Measurements from ENCODE around the gene CFAP57. TPM values are rescaled to one million over a fixed set of nuclear protein-coding genes. Genes with fewer than 3 reads are reported as not detected.

The CFAP57 gene
- total and polyA plus RNA-seq, 2 donors (not counting 1 experiment from before 2014, with no cell fraction given), result 0.07 to 0.44 TPM

DNA sequence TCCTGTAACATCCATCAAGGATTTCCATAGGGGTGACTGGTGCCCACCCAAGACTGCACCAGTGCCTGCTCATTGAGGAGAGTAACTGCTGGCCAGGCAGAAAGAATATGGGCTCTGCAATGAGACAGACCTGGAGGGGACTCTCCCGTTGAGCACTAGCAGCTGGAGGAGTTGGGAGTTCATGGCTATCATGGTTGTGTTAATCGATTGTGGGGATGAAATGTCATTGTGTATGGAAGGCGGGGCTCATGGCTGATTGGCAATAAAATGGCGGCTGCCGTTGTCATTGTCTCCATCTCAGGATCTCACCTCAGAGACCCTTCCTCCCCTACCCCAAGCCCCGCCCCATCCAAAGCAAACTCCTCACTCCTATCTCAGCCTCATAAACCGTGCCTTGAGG lies 101.6 kb downstream of the CFAP57 start:
- CTCF ChIA-PET, result no interaction called here

DNA sequence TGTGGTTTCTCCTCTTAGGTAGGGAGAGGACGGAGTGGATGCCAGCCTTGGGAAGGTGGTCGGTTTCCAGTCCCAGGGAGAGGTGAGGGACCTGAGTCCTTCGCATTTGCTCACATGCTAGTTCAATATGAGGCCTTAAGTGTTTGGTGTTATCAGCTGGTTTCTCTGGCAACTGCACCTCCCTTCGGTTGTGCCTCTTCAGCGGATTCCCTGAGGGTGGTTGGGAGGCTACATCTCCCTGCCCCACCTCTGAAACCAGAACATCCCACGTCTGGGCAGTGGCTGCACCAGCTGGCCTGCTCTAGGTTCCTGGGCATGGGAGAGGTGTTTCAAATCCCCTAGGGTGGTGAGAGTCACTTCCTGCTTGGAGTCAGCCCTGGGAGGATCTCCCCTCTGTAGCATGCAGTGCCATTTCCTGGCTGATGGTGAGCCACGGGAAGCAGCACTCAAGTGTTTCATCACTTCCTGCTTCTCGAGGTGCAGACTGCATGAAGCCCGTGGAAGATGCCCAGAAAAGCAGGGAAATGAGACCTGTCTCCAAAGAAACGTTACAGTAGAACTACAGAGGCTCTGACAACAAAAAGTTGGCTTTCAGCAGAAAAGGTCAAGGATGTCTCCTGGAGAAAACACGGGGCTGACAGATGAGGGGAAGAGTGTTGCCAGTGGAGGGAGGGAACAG lies 102.1 kb downstream of the CFAP57 start:
- DNase-seq (no peak), ATAC-seq (ENCODE audit: low read depth) (no peak)
- no peak overlapping the region for H3K27ac Mint-ChIP-seq
- Histone ChIP-seq H4K20me1 (ENCODE audit: control insufficient read depth, insufficient read depth, low read length, poor library complexity, severe bottlenecking) (no peaks in the 10 kb centered on the region), H3K36me3 (replicated peaks in 1 of 2; ENCODE audit: control extremely low read depth in 1 of 2, control insufficient read depth in 1 of 2, extremely low read depth in 1 of 2, insufficient read depth in 2 of 2, low read length in 1 of 2) (no peaks in the 10 kb centered on the region), H3K4me1 (ENCODE audit: control insufficient read depth in 2 of 2, insufficient read depth in 2 of 2, low read length in 2 of 2) (peaks cover 14 to 19% of the 10 kb centered on the region in 2 donors), H3K79me2 (ENCODE audit: control insufficient read depth, insufficient read depth, low read length) (no peaks in the 10 kb centered on the region), H3K4me3 (ENCODE audit: control extremely low read depth in 1 of 5, extremely low read depth in 1 of 5, insufficient read depth in 1 of 5, low read depth in 2 of 5, low read length in 4 of 5) (no peak overlapping the region), H3K4me2 (replicated peaks; ENCODE audit: low read depth, low read length, poor library complexity, severe bottlenecking) (peak overlapping the region; percentile 23), H3K9me3 (ENCODE audit: control extremely low read depth in 1 of 3, control insufficient read depth in 2 of 3, insufficient read depth in 1 of 3, low read length in 2 of 3) (peaks cover 0 to 4% (median 0%) of the 10 kb centered on the region in 3 donors), H3K9ac (ENCODE audit: low read length) (peak overlapping the region; percentile 5), H3K27ac (ENCODE audit: low read length in 2 of 2) (no peak overlapping the region), H2AFZ (ENCODE audit: insufficient read depth, low read depth, low read length, poor library complexity, severe bottlenecking) (peak overlapping the region; percentile 45), H3K27me3 (replicated peaks in 1 of 4; ENCODE audit: control extremely low read depth in 1 of 4, control insufficient read depth in 3 of 4, insufficient read depth in 4 of 4, low read length in 3 of 4) (peaks cover 0 to 13% (median 4%) of the 10 kb centered on the region in 4 experiments)
- intact Hi-C loops (cut with micrococcal nuclease), result no loop called here
- no peaks in the 10 kb centered on the region for H3K9me3 Mint-ChIP-seq (ENCODE audit: insufficient read depth)
- no peak for TF ChIP-seq EZH2 (IDR thresholded peaks at IDR 0.05; ENCODE audit: borderline replicate concordance, insufficient read depth, low read depth, low read length, poor library complexity, severe bottlenecking)
- TF ChIP-seq, protein P1, sequence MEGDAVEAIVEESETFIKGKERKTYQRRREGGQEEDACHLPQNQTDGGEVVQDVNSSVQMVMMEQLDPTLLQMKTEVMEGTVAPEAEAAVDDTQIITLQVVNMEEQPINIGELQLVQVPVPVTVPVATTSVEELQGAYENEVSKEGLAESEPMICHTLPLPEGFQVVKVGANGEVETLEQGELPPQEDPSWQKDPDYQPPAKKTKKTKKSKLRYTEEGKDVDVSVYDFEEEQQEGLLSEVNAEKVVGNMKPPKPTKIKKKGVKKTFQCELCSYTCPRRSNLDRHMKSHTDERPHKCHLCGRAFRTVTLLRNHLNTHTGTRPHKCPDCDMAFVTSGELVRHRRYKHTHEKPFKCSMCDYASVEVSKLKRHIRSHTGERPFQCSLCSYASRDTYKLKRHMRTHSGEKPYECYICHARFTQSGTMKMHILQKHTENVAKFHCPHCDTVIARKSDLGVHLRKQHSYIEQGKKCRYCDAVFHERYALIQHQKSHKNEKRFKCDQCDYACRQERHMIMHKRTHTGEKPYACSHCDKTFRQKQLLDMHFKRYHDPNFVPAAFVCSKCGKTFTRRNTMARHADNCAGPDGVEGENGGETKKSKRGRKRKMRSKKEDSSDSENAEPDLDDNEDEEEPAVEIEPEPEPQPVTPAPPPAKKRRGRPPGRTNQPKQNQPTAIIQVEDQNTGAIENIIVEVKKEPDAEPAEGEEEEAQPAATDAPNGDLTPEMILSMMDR (IDR thresholded peaks at IDR 0.05), result no peak
- ChIA-PET POLR2A (no interaction called here), CTCF (no interaction called here)
- no peak overlapping the region for H3K4me3 Mint-ChIP-seq
- WGBS (ENCODE audit: insufficient coverage), result 35% methylated on average over 8 of the region's 11 CpGs
- H3K4me1 Mint-ChIP-seq, result peaks cover 26% of the 10 kb centered on the region
- peaks cover 30% of the 10 kb centered on the region for H3K27me3 Mint-ChIP-seq

More for the DNA sequence above, 101.6 kb downstream of the CFAP57 start:
- no peak overlapping the region for H3K4me2 ChIP-seq (replicated peaks; ENCODE audit: low read depth, low read length, poor library complexity, severe bottlenecking)
- H3K27me3 Mint-ChIP-seq, result peaks cover 30% of the 10 kb centered on the region
- no peak overlapping the region for H3K27ac ChIP-seq (ENCODE audit: low read length in 2 of 2)
- H3K4me3 ChIP-seq (ENCODE audit: control extremely low read depth in 1 of 5, extremely low read depth in 1 of 5, insufficient read depth in 1 of 5, low read depth in 2 of 5, low read length in 4 of 5), result no peak overlapping the region
- H3K9me3 ChIP-seq (ENCODE audit: control extremely low read depth in 1 of 3, control insufficient read depth in 2 of 3, insufficient read depth in 1 of 3, low read length in 2 of 3), result peaks cover 0 to 4% (median 0%) of the 10 kb centered on the region in 3 donors
- POLR2A ChIA-PET, result no interaction called here
- WGBS (ENCODE audit: insufficient coverage), result 88% methylated on average over 1 of the region's 7 CpGs
- peaks cover 14 to 19% of the 10 kb centered on the region in 2 donors for H3K4me1 ChIP-seq (ENCODE audit: control insufficient read depth in 2 of 2, insufficient read depth in 2 of 2, low read length in 2 of 2)
- no peaks in the 10 kb centered on the region for H3K9me3 Mint-ChIP-seq (ENCODE audit: insufficient read depth)
- H2AFZ ChIP-seq (ENCODE audit: insufficient read depth, low read depth, low read length, poor library complexity, severe bottlenecking), result no peak overlapping the region
- H3K9ac ChIP-seq (ENCODE audit: low read length), result no peak overlapping the region
- intact Hi-C loops (cut with micrococcal nuclease), result no loop called here
- H3K27ac Mint-ChIP-seq, result no peak overlapping the region
- H3K4me3 Mint-ChIP-seq, result no peak overlapping the region
- no peaks in the 10 kb centered on the region for H3K36me3 ChIP-seq (replicated peaks in 1 of 2; ENCODE audit: control extremely low read depth in 1 of 2, control insufficient read depth in 1 of 2, extremely low read depth in 1 of 2, insufficient read depth in 2 of 2, low read length in 1 of 2)
- DNase-seq (no peak), ATAC-seq (ENCODE audit: low read depth) (no peak)
- H3K79me2 ChIP-seq (ENCODE audit: control insufficient read depth, insufficient read depth, low read length), result no peaks in the 10 kb centered on the region
- no peak for TF ChIP-seq EZH2 (IDR thresholded peaks at IDR 0.05; ENCODE audit: borderline replicate concordance, insufficient read depth, low read depth, low read length, poor library complexity, severe bottlenecking)
- TF ChIP-seq, protein P1 (IDR thresholded peaks at IDR 0.05), result no peak
- H3K4me1 Mint-ChIP-seq, result peaks cover 26% of the 10 kb centered on the region
- H3K27me3 ChIP-seq (replicated peaks in 1 of 4; ENCODE audit: control extremely low read depth in 1 of 4, control insufficient read depth in 3 of 4, insufficient read depth in 4 of 4, low read length in 3 of 4), result peaks cover 0 to 14% (median 4%) of the 10 kb centered on the region in 4 experiments
- H4K20me1 ChIP-seq (ENCODE audit: control insufficient read depth, insufficient read depth, low read length, poor library complexity, severe bottlenecking), result no peaks in the 10 kb centered on the region
